Stomach (tissue), 9 donors: ENCODE measurements around the gene WWOX. TPM values are rescaled to one million over a fixed set of nuclear protein-coding genes. Genes with fewer than 3 reads are reported as not detected.
A peak's percentile ranks its signal among the peaks of the same experiment; 100 is the strongest.

Source experiments
- DNase-seq, 2 donors: peaks; one replicate each; pipeline versions ENCODE4 v3.0.0 to v3.0.0-alpha.2; 2013 to 2019
- H3K27ac ChIP-seq, 5 donors: fragments of 200-600 bp in 4 of 5; sonication (generic) in 4 of 5; one replicate each; pipeline ENCODE4 v1.5.1; 2013 to 2019; ENCODE audit warnings: mild to moderate bottlenecking in 1 of 5, moderate library complexity in 1 of 5
- H3K27me3 ChIP-seq, 3 donors: fragments of 200-600 bp; sonication (generic); one replicate each; pipeline ENCODE4 v1.5.1; 2017 to 2019; ENCODE audit warnings: mixed run types in 1 of 3
- H3K36me3 ChIP-seq, 4 donors: fragments of 200-600 bp; sonication (generic); 1 replicate in 3 of 4; 2 replicates in 1 of 4; pipeline ENCODE4 v1.5.1; 2016 to 2019
- H3K4me1 ChIP-seq, 4 donors: fragments of 200-600 bp; sonication (generic); one replicate each; pipeline ENCODE4 v1.5.1; 2016 to 2019
- H3K4me3 ChIP-seq, 4 donors: fragments of 200-600 bp; sonication (generic) in 3 of 4; one replicate each; pipeline ENCODE4 v1.5.1; 2016 to 2019; ENCODE audit warnings: mild to moderate bottlenecking in 1 of 4
- H3K9me3 ChIP-seq, 4 donors: fragments of 200-600 bp; sonication (generic); one replicate each; pipeline ENCODE4 v1.5.1; 2016 to 2019
- EP300 ChIP-seq: sonication (generic); formaldehyde crosslinking; IDR thresholded peaks from one replicate; pipeline ENCODE4 v1.6.1; 2017; ENCODE audit warnings: antibody characterized with exemption
- POLR2A ChIP-seq, 4 donors: fragments of 450-650 bp; IDR thresholded peaks; one replicate each; pipeline ENCODE4 v1.6.1; 2016; ENCODE audit warnings: antibody characterized with exemption in 4 of 4, control low read depth in 2 of 4, mild to moderate bottlenecking in 1 of 4, moderate library complexity in 1 of 4
- POLR2AphosphoS5 ChIP-seq, 3 donors: sonication (generic); formaldehyde crosslinking; IDR thresholded peaks; one replicate each; pipeline ENCODE4 v1.6.1; 2016; ENCODE audit warnings: antibody characterized with exemption in 3 of 3
- WGBS, 5 donors: extraction: QIAGEN DNeasy Blood & Tissue Kit in 3 of 5; methylation state at CpG; one replicate each; pipeline versions ENCODE4 v1.1.5 to v1.1.7; 2013 to 2018; 5-methylcytosine and 5-hydroxymethylcytosine counted together
- intact Hi-C: fragments of 100-400 bp; cut with DNase I; formaldehyde crosslinking; loops from one replicate; pipeline ENCODE4 v1.15.1; 2023; ENCODE audit warnings: low total_unique reads
- polyA plus RNA-seq, 3 donors: library from polyadenylated mRNA; stranded (reverse); fragments of 200-250 nt; gene quantifications; one replicate each; pipeline ENCODE4 v1.2.3, GENCODE V29; 2013
- total RNA-seq, 5 donors: library from RNA; depleted of rRNA; stranded (reverse); fragments of >200 nt; gene quantifications; one replicate each; pipeline versions ENCODE4 v1.1.0 to v1.2.3, GENCODE V29; 2014 to 2016
- TF ChIP-seq, protein P1 (sequence below), 7 experiments: fragments of 450-650 bp in 4 of 7; fragments of 200-600 bp in 3 of 7; sonication (generic) in 3 of 7; IDR thresholded peaks; one replicate each; pipeline ENCODE4 v1.5.1; 2016 to 2019; ENCODE audit warnings: antibody characterized with exemption in 7 of 7, control low read depth in 2 of 7, mild to moderate bottlenecking in 1 of 7
- donor health status: healthy with polysubstance abuse.
- donor health status: Bipolar disorder and iron deficiency.
- donor health status: healthy.

The WWOX gene
- total and polyA plus RNA-seq, 8 donors, result 7.7 to 129 (median 48.7) TPM

DNA sequence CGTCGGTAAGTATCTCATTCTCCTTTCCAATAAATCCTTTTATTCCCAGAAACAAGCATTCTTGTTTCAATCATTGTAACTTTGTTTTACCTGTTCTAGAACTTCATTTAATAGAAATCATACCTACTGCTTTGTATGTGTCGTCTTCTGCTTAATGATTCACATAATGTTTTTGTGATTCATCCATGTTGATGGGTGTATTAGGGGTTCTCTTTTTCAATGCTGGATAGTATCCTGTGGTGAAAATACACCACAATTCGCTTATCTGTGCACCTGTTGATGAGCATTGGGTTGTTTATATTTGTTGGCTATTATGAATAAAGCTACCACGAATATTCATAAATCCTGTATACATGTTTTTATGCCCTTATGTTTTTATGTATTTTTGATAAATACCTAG lies 797.8 kb downstream of the WWOX start:
- intact Hi-C loops, result no loop called here
- WGBS, 5 donors, result 73 to 93% (median 90%) methylated on average over 5 of the region's 5 CpGs
- DNase-seq, result no peak

DNA sequence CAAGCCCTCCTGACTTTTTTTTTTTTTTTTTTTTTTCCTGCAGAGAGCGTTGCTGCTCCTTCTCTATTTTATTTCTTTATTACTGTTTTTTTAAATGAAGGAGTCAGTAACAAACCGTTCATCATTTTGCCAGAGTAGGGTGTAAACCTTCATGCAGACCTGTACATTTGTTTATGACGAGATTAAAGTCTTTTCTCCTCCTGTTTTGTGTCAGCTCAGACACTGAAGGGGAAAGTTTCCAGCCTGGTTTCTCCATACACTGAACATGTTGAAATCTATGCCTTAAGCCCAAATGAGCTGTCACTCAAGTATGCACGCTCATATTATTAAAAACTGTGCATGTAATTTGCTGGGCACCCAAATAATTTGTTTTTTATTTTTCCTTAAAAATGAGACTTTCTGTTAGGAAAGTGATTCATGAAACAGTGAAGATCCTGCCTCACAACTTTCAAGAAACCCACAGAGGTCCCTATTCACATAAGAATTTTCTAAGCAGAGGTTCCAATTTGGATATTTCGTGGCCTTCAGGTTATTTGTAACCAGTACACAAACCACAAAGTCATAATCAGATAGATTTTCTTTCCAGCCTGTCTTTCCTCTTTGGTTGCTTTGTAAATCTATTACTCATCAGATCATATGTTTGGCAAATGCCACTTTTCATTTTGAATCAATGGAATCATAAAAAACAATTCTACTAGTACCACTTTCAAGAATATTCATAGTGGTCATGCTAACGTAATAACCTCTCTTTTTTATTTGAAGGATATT lies 800.8 kb downstream of the WWOX start:
- Histone ChIP-seq H3K9me3 (no peaks in the 10 kb centered on the region), H3K27ac (no peak overlapping the region), H3K36me3 (no peaks in the 10 kb centered on the region), H3K27me3 (no peaks in the 10 kb centered on the region), H3K4me3 (no peak overlapping the region), H3K4me1 (peaks cover 0 to 12% (median 0%) of the 10 kb centered on the region in 4 donors)
- TF ChIP-seq POLR2A (IDR thresholded peaks at IDR 0.05), result no peak
- TF ChIP-seq EP300, result no peak
- TF ChIP-seq POLR2AphosphoS5 (IDR thresholded peaks at IDR 0.05), result no peak
- TF ChIP-seq, protein P1, sequence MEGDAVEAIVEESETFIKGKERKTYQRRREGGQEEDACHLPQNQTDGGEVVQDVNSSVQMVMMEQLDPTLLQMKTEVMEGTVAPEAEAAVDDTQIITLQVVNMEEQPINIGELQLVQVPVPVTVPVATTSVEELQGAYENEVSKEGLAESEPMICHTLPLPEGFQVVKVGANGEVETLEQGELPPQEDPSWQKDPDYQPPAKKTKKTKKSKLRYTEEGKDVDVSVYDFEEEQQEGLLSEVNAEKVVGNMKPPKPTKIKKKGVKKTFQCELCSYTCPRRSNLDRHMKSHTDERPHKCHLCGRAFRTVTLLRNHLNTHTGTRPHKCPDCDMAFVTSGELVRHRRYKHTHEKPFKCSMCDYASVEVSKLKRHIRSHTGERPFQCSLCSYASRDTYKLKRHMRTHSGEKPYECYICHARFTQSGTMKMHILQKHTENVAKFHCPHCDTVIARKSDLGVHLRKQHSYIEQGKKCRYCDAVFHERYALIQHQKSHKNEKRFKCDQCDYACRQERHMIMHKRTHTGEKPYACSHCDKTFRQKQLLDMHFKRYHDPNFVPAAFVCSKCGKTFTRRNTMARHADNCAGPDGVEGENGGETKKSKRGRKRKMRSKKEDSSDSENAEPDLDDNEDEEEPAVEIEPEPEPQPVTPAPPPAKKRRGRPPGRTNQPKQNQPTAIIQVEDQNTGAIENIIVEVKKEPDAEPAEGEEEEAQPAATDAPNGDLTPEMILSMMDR (IDR thresholded peaks at IDR 0.05), result no peak
- WGBS, 5 donors, result 73 to 83% (median 77%) methylated on average over 6 of the region's 6 CpGs
- DNase-seq, result peak in 1 of 2 donors; percentile 28
- intact Hi-C loops, result no loop called here

More for the DNA sequence above, 797.8 kb downstream of the WWOX start:
- no peak overlapping the region for H3K4me3 ChIP-seq
- H3K27me3 ChIP-seq, result no peaks in the 10 kb centered on the region
- peaks cover 0 to 9% (median 0%) of the 10 kb centered on the region in 4 donors for H3K4me1 ChIP-seq
- no peak overlapping the region for H3K27ac ChIP-seq
- TF ChIP-seq POLR2A (IDR thresholded peaks at IDR 0.05) (no peak), EP300 (no peak), POLR2AphosphoS5 (IDR thresholded peaks at IDR 0.05) (no peak)
- TF ChIP-seq, protein P1 (IDR thresholded peaks at IDR 0.05), result no peak
- no peaks in the 10 kb centered on the region for H3K9me3 ChIP-seq
- H3K36me3 ChIP-seq, result no peaks in the 10 kb centered on the region

DNA sequence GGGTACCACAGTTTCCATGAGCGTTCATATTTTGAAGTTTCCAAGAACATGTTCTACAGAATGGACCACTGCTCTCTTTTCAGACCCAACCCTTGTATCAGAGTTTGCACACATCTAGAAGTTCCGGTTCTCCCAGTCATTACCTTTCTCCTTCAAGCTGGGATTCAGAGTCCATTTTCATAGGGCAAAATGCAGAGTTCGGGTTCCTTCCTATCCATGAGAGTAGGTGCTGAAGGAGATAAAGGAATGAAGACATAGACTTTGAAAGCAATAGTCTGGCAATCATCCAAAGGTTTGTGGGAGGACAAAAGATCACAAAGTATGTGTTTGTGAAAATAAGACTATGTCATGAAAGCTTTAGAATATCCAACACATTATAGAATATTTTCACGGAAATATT lies 801.5 kb downstream of the WWOX start:
- no peak for DNase-seq
- H3K36me3 ChIP-seq, result no peaks in the 10 kb centered on the region
- H3K4me3 ChIP-seq, result no peak overlapping the region
- H3K4me1 ChIP-seq, result peaks cover 0 to 12% (median 2%) of the 10 kb centered on the region in 4 donors
- intact Hi-C loops, result no loop called here
- no peak overlapping the region for H3K27ac ChIP-seq
- no peaks in the 10 kb centered on the region for H3K9me3 ChIP-seq
- no peaks in the 10 kb centered on the region for H3K27me3 ChIP-seq
- TF ChIP-seq POLR2AphosphoS5 (IDR thresholded peaks at IDR 0.05) (no peak), EP300 (no peak)
- TF ChIP-seq, protein P1 (IDR thresholded peaks at IDR 0.05), result no peak
- WGBS, 5 donors, result 82 to 91% (median 87%) methylated on average over 4 of the region's 4 CpGs

DNA sequence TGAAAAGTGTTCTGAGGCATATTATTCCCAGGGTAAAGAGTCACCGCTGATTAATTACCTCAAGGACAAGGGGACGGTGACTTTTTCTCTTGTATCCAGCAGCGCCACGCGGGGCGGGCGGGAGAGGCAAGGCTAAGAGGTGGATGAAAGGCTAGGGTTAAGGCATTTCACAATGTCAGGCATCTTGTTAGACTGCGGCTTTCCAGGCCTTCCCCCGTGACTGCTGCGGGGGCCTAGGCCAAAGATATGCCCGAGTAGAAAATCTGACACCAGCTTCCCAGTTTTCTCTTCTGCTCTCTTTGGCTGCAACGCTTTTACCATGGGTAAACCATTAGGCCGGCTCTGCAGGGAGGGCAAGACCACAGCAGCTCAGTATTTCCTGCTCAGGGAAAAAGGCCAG lies 802.9 kb downstream of the WWOX start:
- intact Hi-C loops, result no loop called here
- WGBS, 5 donors, result 85 to 90% (median 87%) methylated on average over 13 of the region's 13 CpGs
- no peaks in the 10 kb centered on the region for H3K27me3 ChIP-seq
- H3K4me3 ChIP-seq, result no peak overlapping the region
- H3K27ac ChIP-seq, result no peak overlapping the region
- DNase-seq, result no peak
- no peak for TF ChIP-seq POLR2A (IDR thresholded peaks at IDR 0.05)
- TF ChIP-seq POLR2AphosphoS5 (IDR thresholded peaks at IDR 0.05), result no peak
- no peak for TF ChIP-seq EP300
- TF ChIP-seq, protein P1 (IDR thresholded peaks at IDR 0.05), result no peak
- H3K36me3 ChIP-seq, result no peaks in the 10 kb centered on the region
- H3K4me1 ChIP-seq, result peaks cover 0 to 12% (median 5%) of the 10 kb centered on the region in 4 donors
- H3K9me3 ChIP-seq, result no peaks in the 10 kb centered on the region
